COLO668 (cell line): ENCODE results near the gene UBR1.

Source experiments
- DNase-seq: peaks from one replicate; lab custom pipeline; 2025; ENCODE audit not compliant: unreplicated experiment; lab: John Stamatoyannopoulos, UW

UBR1 gene

DNA sequence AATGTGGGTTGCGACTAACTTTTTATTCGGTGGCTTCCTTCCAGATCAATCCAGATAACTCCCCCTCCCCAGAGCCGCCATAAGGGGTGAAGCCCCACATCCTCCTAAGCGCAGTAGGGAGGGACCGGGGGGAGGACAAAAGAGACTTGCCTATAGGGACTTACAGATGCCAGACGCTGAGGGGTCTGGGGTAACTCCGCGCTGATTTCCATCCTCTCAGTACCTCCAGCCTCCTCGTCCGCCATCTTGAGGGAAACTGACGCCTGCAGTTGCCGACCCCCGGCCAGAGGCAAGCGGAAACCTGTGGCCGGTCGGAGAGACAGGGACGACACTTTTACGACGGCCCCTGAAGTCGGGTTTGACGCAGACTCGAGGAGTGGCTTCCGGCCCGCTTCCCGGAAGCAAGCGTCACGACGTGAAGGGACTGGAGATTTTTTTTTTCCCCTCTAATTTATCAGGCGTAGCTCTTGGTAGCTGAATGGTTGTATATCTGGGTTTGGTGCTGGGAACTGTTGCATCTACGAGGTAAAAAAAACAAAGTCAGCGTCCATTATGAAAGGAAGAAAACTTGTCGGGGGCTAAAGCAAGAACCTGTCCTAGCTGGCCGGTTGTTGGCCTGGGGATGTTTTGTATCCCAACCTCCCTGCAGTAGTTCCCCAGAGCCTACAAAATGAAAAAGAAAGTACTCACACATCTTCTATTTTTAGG, at the start of gene UBR1:
TSS of gene UBR1 (minus strand) at position 261 of the 708 bp plus-strand sequence. CDS start at position 245, 16 bp downstream.
- peak; percentile 89 for DNase-seq

- DNase-seq: no peak
Observed at GRCh38 chr15:43153269-43153668, 47.4 kb upstream of the UBR1 start.

DNA sequence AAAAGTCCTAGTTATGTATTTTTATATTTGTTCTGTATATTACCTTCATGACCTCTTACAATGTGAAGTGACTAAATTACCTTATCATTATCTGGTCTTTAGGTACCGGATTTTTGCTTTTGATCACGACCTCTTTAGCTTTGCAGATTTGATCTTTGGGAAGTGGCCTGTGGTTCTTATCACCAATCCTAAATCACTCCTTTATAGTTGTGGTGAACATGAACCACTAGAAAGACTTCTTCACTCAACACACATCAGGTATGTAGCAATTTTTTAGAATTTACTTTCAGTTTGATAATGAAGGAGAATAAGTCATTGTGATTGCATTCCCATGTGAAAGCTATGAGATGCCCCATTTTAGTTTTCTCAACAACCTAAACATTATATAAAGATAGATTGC, 45.9 kb upstream of the UBR1 start:
- DNase-seq: no peak

DNA sequence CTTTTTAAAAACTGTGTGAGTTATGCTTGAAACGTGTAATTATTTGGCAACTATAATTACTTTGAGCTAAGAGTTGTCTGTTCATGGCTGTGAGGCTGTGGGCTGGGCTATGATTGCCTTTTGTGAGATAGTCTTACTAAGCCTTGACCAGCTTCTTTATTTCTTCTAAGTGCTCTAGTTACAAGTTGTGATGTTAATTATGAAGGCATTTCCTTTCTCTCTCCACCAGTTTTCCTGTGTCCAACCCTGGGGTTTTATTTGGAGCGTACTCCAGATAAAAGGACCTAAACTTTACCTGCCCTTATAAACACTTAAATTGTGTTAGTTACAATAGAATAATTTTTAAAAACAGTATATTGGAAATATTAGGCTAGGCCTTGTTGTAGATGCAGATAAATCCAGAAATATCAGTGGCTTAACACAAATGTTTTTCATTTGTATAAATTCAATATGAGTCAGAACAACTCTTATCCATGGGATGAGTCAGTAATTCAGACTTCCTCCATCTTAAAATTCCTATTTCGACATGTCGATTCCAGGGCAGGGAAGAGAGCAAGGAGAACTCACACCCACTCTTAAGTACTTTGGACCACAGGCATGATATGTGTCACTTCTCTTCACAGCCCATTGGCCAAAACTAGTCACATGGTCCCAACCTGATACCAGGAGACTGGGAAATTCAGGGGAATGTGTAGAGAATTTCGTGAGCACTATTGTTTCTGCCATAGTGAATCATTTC, 44.5 kb upstream of the UBR1 start:
- DNase-seq: no peak

DNA sequence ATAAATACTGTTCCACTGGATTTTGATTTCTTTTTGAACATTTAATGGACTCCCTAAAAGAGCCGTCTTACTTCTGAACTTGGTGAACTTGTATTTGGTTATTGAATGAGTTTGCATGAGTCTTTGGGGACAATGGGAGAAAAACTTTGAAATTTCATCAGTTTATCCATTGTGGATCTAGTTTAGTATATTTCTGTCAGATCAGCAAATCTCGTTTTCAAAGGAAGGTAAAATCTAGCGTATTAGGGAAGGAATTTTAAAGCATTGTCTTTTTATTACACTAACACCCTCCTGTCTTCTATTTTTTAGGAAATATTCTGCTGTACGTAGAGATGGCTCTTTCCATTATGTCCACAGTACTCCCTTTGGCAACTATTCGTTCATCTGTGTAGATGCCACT, 40.3 kb upstream of the UBR1 start:
- DNase-seq: no peak

- no peak for DNase-seq
Observed at GRCh38 chr15:43144512-43144911, 38.7 kb upstream of the UBR1 start.

GRCh38 chr15:43143203-43143941, 37.5 kb upstream of the UBR1 start:
- DNase-seq: no peak

- DNase-seq: no peak
Observed at GRCh38 chr15:43135351-43135750, 29.5 kb upstream of the UBR1 start.

DNA sequence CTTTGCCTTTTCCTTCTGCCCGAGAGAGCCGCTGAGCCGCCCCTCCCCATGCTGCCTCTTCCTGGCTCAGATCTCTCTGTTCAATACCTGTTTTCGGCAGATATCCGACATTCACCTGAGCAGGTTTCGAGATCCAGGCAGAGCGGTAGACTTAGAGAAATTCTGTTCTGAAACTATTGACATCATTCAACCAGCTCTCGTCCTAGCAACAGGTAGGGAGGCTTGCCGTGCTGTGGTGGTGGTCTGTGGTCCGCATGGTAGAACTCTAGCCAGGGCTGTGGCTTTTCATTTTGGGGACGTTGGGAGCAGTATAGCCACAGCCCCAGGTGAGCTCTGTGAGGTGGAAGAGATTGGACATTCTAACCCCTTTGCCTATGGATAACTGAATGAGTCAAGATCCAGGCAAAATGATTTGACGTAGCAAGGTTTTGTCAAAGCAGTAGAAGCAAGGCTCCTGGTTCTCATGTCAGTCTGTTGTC, 28.4 kb upstream of the UBR1 start:
- no peak for DNase-seq

DNA sequence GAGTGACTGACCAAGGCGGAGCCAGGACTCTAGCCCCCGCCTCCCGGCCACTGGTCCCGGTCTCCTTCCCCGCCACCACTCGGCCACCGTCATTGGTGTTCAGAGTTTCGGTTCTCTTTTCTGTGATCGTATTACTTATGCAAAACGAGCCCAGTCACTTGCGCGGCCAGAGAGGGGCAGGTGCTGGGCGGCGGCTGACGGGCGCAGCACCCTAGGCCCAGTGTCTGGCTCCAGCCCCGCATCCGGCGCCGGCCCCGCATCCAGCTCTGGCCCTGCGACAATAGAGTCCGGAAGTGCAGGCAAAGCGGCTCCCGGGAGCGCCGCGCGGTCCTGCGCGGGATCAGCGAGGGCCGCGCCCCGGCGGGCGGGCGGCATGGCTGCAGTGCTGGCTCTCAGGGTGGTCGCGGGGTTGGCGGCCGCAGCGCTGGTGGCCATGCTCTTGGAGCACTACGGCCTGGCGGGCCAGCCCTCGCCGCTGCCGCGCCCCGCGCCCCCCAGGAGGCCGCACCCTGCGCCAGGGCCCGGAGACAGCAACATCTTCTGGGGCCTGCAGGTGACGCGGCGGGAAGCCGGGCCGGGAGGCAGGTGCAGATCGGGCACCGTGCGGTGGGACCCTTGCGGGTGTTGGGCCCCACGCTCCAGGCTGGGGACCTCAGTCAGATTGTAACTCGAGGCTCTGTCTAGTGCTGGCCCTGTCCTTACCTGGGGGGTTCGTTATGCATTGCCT, 27.8 kb upstream of the UBR1 start, which contains the start of gene TMEM62:
TSS of gene TMEM62 (plus strand) at position 157 of the 727 bp plus-strand sequence. CDS start at position 374, 217 bp downstream.
- peak; percentile 91 for DNase-seq

DNA sequence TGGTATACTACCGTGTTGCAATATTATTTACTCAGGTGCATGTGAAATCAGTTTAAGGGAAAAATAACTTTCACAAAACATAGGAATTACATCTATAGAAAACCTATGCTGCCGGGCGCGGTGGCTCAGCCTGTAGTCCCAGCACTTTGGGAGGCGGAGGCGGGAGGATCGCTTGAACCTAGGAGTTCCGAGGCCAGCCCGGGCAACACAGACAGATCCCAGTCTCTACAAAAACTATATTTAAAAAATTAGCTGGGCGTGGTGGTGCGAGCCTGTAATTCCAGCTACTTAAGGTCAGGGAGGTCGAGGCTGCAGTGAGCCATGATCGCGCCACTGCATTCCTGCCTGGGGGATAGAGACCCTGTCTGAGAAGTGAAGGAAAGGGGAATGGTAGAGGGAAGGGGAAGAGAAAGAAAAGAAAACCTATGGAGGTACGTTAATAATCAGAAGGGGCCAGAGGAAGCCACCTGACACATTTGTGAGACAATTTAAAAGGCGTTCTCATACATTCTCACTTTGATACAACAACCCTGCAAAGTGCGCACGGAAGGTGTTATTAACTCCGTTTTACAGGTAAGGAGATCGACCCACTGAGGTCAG, 27.1 kb upstream of the UBR1 start:
- DNase-seq: no peak

- DNase-seq: no peak
Observed at GRCh38 chr15:43128980-43129335, 23.1 kb upstream of the UBR1 start.

DNA sequence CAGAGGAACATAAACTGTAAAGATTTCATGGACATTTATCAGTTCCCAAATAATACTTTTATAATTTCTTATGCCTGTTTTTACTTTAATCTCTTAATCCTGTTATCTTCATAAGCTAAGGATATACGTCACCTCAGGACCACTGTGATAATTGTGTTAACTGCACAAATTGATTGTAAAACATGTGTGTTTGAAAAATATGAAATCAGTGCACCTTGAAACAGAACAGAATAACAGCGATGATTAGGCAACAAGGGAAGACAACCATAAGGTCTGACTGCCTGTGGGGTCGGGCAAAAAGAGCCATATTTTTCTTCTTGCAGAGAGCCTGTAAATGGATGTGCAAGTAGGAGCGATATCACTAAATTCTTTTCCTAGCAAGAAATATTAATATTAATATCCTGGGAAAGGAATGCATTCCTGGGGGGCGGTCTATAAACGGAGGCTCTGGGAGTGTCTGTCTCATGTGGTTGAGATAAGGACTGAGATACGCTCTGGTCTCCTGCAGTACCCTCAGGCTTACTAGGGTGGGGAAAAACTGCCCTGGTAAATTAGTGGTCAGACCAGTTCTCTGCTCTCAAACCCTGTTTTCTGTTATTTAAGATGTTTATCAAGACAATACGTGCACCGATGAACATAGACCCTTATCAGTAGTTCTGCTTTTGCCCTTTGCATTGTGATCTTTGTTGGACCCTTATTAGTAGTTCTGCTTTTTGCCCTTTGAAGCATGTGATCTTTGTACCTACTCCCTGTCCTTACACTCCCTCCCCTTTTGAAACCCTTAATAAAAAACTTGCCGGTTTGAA, 22.5 kb upstream of the UBR1 start:
- DNase-seq: peak; percentile 3

DNA sequence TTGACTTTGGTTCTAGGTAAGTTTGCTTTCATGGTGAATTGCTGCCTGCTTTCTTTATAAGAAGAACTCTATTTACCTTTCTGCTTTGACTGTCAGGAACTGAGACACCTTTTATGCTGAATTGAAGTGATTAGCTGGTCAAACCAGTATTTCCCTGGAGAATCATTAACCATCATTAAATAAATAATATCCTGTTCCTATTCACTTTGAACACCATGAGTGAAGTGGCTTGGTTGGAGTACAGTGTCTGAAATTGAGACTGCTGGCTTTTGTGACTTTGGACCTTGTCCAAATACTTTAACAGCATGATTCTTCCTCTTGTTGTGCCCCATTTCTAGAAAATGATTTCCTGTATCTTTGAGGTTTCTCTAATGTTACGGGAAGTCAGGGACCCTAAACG, 21.9 kb upstream of the UBR1 start:
- peak; percentile 51 for DNase-seq

GRCh38 chr15:43126356-43126755, 20.5 kb upstream of the UBR1 start:
- DNase-seq: no peak

GRCh38 chr15:43125100-43125661, 19.3 kb upstream of the UBR1 start:
- no peak for DNase-seq

DNA sequence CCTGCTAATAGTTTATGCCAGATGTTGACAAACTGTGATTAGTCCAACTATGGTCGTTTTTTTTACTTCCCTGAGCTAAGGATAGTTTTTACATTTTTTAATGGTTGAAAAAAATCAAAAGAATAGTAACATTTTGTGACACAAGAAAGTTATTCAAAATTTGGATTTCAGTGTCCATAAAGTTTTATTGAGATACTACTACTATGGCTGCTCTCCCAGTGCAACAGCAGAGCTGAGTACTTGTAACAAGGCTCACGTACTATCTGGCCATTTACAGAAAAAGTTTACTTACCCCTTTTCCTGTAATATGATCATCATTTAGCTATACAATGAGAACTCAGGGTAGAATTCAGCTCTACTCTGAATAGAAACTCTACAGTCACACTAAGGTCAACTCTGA, 16.0 kb upstream of the UBR1 start:
- no peak for DNase-seq

DNA sequence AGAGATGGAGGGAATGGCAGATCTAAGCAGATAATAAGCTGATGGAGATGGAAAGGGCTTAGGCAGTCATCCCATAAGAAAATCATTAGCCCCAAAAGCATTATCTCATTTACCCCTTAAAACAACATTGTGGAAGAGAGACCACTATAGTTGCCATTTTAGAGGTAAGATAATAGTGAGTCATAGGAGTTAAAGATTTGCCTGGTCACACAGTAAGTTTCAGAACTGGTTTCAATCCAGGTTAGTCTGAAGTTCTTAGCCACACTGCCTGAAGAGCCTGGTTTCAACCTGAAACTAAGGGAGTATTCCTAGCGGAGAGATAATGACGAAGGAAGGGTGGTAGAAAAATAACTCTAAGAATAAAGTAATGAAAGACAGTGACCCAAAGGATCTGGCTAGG, 13.0 kb upstream of the UBR1 start:
- DNase-seq: no peak

DNA sequence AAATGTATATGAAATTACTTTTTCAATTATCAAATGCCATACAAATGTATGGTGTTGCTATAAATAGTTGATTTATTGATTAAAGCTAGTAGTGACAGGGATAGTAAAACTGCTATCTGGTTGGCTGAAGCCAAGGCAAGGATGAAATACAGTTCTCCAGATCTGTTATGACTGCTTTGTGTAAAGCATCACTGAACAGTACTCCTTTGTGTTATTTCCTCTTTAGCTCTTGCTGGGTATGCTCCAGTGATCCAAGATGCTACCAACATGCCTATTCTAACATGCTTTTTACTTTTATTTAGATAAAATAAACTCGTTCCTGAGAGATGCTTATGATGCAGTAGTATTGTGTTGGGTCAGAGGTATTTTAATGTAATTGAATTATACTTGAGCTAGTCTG, 12.4 kb upstream of the UBR1 start:
- DNase-seq: no peak

- no peak for DNase-seq
Observed at GRCh38 chr15:43111354-43111753, 5.5 kb upstream of the UBR1 start.
